SIG-M5 treated with dmso at 0.1 percent for 504 hours (cell line): ENCODE results near the gene OFD1.

Source experiments
- DNase-seq: peaks from one replicate; lab custom pipeline; 2025; ENCODE audit not compliant: unreplicated experiment; lab: John Stamatoyannopoulos, UW

The OFD1 gene, protein sequence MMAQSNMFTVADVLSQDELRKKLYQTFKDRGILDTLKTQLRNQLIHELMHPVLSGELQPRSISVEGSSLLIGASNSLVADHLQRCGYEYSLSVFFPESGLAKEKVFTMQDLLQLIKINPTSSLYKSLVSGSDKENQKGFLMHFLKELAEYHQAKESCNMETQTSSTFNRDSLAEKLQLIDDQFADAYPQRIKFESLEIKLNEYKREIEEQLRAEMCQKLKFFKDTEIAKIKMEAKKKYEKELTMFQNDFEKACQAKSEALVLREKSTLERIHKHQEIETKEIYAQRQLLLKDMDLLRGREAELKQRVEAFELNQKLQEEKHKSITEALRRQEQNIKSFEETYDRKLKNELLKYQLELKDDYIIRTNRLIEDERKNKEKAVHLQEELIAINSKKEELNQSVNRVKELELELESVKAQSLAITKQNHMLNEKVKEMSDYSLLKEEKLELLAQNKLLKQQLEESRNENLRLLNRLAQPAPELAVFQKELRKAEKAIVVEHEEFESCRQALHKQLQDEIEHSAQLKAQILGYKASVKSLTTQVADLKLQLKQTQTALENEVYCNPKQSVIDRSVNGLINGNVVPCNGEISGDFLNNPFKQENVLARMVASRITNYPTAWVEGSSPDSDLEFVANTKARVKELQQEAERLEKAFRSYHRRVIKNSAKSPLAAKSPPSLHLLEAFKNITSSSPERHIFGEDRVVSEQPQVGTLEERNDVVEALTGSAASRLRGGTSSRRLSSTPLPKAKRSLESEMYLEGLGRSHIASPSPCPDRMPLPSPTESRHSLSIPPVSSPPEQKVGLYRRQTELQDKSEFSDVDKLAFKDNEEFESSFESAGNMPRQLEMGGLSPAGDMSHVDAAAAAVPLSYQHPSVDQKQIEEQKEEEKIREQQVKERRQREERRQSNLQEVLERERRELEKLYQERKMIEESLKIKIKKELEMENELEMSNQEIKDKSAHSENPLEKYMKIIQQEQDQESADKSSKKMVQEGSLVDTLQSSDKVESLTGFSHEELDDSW

DNA sequence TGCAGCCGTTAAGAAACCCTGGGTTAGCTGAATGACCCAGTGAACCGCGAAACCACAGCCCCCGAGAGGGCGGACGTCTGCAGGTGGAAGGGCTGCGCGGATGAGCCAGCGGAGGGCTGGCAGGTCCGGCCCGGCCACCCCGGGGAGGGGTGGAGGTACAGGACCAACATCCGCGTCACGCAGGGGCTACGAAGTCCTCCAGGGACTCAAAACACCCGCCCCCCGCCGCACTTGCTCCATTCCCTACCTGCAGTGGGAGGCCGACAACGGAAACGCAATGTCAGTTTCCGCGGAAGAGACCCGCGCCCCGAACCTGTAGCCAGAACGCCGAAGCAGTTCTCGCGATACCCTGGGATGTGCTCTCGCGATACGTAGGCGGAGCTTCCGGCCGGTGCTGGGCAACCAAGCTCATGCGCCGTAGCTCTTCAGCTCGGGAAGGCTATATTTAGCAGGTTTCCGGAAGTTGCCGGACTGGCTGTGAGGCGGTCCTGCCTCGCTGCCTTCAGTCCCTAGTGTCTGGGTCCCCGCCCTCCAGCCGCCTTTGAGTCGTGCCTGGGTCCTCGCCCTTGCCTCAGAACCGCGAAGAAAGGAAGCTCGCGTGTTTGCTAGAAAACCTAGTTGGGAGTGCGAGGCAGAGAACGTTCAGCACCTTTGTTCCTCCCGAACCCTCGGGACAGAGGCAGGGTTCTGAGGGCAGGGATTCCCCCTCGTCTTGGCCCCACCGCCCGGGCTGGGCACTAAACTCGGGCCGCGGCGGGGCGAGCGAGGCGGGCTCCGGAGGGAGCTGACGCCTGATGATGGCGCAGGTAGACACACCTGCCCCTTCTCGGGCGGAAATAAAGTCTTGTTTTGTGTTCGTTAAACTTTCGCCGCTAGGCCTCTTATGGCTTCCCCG lies at the start of gene OFD1, which contains the start of gene TRAPPC2:
TSS of gene OFD1 (plus strand) at position 471 of the 895 bp plus-strand sequence. CDS start at position 795, 324 bp downstream.
TSS of gene TRAPPC2 (minus strand) at position 343 of the 895 bp plus-strand sequence. CDS start 14,657 bp downstream, outside the sequence.
- DNase-seq, result peak; percentile 91

DNA sequence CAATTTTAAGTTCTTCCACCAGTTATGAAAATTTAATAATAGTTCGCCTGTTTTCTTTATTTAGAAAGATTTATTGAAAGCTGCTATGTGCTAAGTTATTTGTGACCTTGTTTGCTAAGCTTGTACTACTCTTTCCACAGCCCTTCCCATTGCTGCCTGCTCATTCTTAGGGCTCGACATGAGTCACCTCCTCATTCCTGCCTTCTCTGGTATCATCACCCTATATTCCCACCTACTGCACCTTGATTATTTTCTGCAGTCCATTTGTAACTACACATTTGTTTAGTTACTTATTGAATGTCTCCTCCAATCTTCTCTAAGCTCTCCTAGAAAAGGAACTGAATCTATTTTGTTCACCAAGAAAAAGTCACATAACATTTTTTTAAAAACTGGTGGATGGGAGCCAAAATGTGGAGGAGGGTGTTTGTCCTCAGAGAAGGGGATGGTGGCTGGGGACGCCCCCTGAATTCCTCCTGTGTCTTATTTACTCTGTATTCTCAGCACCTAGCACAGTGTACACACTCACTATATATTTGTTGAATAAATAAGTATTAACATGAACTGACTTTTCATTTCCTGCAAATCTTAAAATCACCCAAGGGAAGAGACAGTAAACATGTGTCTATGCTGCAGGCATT lies 49.3 kb upstream of the OFD1 start:
- DNase-seq, result no peak

DNA sequence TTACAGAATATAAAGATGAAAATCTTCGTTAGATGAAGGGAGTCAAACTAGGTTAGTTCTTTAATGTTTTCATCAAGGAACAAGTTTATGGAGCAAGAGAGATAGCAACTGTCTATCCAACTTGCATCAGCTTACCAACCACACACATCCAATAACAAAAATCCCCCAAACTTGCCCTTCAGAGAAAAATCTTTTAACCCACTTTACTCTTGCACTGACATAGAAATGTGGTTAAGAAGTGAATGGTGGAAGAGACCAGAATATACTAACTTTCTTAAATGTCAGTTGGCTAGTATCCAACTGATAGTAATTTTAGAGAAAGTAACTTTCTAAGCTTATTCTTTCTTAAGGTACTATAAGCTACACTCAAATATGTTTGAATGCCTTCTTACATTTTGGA lies 47.3 kb upstream of the OFD1 start:
- DNase-seq, result no peak

DNA sequence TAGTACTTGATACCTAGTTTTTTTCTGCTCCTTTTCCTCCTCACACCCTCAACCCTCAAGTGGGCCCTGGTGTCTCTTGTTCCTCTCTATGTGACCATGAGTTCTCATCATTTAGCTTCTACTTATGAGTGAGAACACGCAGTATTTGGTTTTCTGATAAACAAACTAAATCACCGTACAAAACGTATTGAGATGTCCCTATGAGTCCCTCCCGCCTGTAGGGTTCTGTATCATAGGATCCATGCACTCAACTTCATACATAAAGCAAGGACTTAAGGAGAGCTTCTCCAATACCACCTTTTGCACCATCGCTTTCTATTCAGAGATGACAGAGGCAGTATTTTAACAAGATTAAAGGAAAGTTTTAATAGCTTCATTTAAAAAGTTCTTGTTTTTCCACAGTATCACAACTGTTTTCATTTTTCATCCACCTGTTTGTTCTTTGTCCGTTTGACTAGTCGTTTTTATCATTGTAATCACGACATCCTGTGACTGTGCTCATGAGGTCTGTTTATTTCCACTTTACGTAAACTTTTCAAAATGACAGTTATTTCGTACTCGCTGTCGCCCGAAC lies 46.1 kb upstream of the OFD1 start:
- DNase-seq, result no peak

DNA sequence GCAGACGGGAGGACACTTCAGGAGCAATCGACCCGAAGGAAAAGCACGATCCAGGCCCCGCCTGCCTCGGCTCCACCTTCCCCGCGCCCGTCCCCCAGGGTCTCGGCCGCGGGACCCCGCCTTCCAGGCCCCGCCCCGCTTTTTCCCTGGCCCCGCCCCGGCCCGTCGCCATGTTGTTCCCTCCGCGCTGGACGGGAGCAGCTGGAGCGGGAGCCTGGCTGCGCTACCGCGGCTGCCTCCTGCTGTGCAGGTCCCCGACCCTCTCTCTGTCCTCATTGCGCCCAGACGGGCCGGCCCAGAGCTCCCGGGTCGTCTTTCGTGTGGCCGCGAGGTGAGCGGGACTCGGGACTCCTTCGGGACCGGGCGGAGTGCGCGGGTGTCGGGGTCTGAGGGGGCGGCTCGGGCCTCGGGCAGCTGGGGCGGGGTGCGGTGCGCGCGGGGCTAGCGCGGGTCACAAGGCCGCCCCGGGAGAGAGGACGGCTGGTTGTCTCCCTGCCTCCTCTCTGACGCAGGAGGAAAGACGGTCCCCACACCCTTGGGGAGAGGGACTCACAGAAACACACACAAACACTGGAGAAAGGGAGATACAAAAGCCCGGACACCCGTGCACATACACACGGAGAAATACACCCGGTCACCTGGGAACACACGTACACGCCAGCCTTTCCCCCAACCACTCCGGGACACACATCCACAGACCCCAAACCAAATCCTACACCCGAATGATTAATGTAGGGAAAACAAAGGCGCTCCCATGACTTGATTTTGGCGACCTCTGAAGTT lies 45.4 kb upstream of the OFD1 start, which contains the start of gene RAB9A:
TSS of gene RAB9A (plus strand) at position 171 of the 783 bp plus-strand sequence. CDS start 19,619 bp downstream, outside the sequence.
- peak; percentile 59 for DNase-seq

DNA sequence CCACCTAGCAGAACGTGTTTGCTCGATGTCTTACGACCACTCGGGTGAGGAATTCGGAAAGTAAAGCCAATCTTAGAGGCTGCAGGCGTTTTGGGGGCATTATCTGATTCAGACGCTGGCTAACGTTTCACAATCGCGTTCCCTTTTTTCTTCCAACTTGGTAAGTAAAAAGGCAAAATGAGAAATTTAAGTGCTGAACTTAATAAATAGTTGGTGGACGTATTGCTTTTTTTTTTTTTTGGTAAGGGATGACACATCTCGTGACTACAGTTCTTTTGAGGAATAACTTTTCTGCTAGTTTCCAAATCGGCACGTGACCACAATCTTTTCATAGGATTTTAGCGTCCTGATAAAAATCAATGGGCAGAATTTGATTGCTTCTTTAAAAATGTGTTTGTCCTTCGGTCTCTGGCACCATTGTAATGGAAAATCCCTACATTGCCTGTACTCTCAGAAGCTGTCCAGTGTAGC lies 44.8 kb upstream of the OFD1 start:
- peak; percentile 19 for DNase-seq

DNA sequence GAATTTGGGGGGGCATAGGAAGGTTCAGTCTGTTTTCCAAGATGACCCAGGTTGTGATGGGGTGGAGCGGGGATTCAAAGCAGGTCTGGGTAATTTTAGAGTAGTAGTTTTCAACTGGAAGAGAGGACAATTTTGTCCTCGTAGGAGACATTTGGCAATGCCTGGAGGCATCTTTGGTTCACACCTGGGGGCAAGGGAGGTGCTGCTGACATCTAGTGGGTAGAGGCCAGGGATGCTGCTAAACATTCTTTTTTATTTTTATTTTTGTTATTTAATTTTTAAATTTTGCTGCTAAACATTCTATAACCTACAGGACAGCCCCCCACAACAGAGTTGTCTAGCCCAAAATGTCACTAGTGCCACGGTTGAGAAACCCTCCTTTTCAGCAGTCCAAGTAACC lies 43.7 kb upstream of the OFD1 start:
- no peak for DNase-seq

DNA sequence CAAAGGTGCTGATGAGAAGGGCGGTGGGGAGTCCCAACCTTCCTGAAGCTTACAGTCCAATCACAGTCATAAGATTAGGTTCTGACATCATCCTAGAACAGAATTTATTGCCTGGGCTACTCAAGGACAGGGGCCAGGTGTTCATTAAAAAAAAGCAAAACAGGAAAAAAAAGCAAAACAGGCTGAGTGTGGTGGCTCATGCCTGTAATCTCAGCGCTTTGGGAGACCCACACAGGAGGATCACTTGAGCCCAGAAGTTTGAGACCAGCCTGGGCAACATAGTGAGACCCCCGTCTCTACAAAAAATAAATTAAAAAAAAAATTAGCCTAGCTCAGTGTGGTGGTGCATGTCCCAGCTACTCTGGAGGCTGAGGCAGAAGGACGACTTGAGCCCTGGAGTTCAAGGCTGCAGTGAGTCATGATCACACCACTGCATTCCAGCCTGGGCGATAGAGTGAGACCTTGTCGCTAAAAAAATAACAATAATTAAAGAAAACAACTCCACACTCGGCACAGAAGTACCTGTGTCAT lies 42.6 kb upstream of the OFD1 start:
- no peak for DNase-seq

DNA sequence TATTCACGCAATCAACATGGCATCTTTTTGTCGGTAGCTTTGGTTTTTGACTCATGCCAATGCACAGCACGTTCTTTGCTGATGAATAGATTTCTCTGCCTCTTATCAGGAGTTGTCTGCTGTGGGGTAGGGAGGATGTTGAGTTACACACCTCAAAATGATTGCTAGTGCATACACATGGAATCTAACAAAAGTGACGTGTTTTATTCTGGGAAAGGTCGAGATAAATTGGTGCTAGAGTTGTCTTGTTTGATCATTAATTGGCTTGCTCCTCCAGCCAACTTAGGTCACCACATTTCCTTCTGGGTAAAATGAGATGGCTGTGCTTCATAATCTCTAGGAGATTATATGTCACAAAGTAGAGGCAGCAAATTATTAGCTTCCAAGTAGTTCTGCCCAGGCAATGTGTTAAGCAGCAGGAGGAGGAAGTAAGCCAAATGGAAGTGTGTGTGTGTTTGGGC lies 41.7 kb upstream of the OFD1 start:
- DNase-seq, result no peak

DNA sequence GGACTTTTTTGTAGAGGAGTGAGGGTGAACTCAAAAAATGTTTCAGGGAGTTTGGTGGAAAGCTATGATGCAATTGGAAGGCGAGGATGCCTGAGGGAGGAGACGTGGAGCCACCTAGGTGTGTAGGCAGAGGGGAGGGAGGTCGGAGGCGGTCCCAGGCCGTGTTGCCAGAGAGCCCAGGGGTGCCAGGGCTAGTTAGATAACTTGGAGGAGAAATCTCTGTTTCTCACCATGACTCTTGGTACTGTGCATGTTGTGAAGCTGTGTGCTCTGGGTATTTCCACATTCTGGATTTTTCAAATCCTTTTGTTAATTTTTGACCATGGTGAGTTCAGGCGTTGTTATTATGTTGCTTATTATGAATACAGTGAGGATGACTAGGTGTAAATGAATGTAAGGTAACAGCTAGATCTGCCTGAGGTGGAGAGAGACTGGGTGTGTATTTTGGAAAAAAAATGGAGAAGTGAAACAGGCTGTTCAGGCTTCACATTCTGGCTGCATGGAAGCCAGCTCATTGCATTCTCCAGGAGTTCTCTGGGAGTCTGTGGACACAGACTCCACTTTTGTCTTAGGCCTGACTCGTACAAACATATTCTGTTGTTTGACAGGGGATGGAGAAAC lies 41.1 kb upstream of the OFD1 start:
- peak; percentile 21 for DNase-seq

DNA sequence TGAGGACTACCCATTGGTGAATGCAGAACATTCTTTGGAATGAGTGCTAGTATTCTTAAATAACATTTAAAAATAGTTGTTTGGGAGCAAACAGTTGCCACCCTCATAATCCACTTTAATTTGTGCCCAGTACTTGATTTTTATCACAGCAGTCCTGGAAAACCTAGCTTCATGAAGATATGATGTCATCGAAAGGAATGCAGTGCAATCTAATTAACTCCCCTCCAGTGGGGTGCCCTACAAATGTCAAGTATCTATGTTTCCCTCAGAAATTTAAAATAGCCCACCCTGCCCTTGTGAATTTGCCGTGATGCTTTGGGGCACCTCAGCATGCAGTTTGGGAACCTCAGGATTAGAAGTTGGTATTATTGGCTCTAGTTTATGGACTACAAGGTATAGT lies 40.2 kb upstream of the OFD1 start:
- no peak for DNase-seq

DNA sequence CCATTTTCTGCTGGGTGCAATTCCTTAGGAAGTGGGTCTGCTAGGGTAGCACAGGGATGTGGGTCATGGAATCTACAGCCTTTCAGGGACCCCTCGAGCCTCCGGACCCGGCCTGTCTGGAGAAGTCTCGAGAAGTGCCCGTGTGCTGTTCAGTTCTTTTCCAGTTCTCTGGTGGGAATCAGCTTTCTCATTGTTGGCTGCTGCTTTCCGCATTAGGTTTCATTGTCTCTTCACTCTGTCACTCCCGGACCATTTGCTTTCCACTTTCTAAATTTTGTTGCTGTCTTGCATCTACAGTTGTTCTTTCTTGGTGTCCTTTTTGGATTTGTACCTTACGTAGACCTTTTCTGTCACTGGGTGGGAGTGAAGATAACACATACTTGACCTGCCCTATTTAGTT lies 39.6 kb upstream of the OFD1 start:
- no peak for DNase-seq

DNA sequence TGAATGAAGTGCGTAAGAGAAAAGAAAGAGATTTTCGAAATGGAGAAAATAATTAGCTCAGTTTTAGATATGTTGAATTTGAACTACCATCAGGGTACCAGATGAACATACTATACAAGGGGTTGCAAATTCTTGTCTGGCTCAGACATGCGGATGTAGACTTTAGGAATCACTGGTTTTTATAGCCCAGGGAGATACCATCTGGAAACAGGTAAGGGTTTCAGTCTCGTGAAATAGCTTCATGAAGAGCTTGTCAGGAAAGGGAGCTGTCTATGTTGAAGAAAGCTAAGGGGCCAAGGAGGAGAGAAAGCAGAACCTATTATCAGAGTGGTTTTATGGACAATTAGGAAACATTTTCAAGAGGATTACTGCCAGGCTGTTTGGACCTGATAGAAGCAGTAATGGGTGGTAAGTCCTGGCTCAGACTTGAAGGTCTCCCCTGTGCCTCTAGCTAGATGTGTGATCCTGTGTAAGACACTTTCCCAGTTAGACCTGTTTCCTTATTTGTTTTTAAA lies 38.9 kb upstream of the OFD1 start:
- DNase-seq, result no peak

DNA sequence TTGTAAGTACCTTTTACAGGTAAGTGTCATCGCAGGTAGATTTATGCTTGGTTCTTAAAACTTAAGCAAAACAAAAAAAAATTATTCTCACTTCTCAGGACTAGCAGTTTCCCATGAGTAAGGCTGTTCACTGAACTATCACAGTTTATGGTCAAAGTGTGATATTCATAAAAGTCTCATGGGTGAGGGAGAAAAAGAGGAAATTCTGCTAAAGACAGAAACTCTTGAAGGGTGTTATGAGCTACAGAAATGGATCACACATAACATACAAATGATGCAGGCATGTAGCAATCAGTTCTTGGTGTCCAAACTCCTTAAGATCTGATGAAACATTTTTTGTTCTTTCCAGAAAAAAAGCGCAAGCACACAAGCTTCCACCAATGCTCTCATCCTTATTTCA lies 37.1 kb upstream of the OFD1 start:
- peak; percentile 69 for DNase-seq

DNA sequence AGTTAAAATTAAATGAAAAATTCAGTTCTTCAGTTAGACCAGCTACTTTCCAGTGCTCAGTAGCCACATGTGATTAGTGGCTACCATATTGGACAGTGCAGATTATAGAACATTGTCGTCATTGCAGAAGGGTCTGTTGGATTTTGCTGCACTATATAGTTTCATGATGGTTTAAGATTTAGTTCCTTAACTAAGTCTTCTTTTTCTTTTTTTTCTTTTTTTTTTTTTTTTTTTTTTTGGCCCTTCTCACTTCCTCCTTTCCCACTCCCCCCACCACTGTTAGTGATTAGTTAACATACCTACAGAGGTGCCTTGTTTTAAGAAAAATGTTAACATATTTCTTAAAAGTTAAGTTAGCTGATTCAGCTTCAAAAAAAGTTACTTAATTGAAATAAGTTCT lies 36.6 kb upstream of the OFD1 start:
- no peak for DNase-seq

DNA sequence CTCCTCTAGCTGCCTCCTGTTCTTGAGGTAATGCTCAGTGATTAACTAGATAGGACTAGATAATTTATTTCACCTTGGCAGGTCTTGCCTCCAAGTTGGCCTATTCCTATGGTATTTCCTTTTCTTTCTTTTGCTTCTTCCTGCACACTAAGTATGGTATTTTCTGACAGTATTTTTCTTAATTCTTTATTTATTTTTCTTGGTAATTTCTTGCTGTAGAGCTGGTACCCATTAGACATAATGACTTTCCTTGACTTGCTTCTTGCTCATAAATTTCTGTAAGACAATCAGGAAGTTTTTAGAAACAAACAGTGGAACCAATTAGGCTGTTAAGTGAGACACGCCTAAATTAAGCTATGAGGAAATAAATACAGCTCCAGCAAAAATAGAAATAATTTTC lies 36.1 kb upstream of the OFD1 start:
- no peak for DNase-seq

DNA sequence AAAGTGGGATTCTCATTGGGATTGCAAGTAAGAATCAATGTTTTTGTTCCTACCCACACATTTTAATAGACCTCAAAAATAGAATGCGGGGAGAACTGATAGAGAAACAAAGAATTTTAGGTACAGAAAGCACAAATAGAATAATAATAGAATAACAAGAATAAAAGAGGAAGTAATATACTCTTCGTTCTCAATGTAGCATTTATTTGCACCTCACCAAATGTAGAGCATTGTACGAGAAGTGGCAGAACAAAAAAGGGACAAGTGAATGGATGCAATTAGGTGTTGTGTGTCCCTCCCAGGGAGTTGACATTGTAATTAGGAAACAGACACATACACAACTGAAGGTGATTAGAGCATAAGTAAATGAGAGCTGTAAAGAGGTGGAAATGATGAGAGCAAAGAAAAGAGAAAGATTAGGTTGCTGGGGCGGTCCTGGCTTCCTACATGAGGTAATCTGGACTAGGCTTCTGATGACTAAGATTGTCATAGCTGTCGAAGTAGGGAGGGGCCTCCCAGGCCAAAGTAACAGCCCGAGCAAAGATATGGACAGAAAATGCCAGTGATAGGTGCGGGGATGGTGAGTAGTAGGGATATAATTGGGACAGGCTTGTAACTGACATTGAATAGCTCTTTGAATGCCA lies 35.2 kb upstream of the OFD1 start:
- DNase-seq, result no peak
